ENCODE data around the gene POLR3B.
"Not testable (repeated sequence)": the region's sequence is repeated elsewhere in the genome, so short reads cannot be mapped to it uniquely, and the experiment has no call there.

POLR3B gene

DNA sequence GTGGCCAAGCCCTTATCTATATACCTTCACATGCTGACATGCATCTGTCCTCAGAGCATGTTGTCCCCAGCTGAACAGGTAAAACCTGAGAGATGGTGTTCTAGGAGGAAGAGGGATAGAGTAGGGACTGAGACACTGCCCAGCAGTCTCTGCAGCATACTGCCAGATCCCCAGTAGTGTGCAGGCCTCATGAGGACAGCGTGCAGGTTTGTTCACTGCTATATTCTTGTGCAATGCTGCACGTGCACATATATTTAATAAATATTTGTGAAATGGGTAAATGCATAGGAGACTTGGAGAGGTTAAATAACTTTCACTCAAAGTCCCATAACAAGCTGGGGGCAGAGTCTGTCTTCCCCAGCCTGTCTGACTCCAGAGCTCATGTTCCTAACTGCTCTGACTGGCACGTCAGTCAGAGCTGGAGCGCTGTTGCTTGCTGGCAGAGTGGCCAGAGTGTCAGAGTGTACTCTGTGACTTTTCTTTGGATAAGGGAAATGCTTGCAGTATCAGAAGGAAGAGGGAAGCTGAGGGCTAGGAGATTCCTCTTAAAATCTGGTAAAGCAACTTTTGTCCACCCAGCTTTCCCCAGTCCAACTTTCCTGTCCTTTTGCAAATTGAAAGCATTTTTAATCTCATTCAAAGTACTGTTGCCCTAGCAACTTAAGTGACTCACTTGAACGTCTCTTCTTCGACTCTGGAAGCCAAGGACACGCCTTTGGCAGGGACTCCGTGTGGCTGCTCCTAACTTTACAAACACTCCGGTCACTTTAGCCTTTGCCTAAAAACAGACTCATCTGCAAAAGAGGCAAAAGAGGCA, 14.9 kb upstream of the POLR3B start:
- peak; percentile 39 for DNase-seq (ENCODE audit: low spot score)

DNA sequence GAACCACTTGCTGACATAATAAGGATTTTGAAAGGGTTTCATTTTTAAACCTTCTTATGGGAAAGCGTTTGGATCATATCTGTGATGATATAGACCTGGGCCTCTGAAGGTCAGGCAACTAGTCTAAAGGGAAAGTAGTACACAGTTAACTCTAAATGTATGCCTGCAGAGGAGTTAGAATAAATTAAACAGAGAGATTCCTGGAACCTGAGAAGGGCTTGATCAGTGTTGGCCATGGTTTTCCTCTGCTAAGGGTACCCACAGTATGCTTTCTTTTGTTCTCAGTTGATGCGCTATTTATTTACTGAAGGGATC, 14.4 kb upstream of the POLR3B start:
- no peak for DNase-seq (ENCODE audit: low spot score)

DNA sequence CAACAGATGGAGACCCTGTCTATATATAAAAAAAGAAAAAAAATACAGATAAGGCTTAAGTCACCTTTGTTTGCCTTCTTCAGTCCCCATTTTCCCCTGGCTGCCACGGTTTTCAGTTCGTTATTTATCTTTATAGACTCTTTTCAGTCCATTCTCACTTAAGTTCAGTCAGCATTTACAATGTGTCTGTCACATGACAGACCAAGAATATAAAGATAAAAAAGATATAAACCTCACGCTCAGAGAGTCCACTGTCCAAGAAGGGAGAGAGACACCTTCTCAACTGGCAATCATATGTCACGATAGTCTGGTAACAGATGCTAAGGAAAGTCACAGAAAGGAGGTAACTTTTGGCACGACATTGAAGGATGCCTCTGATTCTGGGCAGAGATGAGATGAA, 13.4 kb upstream of the POLR3B start:
- DNase-seq (ENCODE audit: low spot score): no peak

DNA sequence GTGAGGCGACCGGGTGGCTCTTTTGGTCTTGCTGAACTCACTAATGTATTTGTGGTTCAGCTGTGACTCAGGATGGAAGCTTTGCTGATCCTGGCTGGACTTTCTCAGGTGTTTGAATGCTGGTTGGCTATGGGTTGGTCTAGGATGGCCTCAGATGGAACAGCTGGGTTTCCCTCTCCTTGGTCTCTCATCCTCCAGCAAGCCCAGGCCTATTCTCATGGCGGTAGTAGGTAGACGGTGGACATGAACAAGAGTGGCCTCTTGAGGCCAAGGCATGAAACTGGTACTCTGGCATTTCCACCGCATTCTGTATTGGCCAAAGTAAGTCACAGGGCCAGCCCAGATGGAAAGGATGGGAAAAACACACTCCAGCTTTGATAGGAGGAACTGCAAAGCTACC, 11.8 kb upstream of the POLR3B start:
- DNase-seq (ENCODE audit: low spot score): peak; percentile 41

DNA sequence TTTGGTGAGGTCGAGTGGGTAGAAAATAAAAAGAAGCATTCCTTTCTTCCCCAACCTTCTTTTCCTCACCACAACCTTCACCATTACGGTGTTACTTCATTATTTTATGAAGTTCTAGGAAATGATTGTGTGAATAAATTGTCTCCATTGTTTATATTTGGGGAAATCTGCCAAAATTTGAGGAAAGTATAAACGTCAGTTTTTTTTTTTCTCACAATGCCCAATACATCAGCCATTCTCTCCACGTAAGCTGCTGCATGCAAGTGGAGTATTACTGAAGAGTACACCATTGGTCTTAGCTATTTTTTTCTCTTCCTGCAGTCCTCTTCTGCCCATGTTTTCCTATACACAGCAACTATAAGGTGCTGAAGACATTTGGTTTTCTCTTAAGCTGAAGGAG, 9.1 kb upstream of the POLR3B start:
- DNase-seq (ENCODE audit: low spot score): no peak

DNA sequence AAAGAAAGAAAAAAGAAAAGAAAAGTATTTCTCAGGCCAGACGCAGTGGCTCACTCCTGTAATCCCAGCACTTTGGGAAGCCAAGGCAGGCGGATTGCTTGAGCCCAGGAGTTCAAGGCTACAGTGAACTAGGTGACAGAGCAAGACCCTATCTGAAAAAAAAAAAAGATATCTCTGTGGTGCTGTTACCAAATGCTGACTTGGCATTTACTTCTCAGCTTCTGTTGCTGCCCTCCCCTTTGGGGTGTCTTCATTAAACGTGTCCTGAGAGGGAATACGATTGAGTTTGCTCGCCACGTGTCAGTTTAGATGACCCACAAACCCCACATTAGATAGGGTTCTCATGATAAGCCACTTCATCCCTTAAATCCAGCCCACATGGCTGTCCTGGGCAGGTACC, 4.4 kb upstream of the POLR3B start:
- no peak for DNase-seq (ENCODE audit: low spot score)

DNA sequence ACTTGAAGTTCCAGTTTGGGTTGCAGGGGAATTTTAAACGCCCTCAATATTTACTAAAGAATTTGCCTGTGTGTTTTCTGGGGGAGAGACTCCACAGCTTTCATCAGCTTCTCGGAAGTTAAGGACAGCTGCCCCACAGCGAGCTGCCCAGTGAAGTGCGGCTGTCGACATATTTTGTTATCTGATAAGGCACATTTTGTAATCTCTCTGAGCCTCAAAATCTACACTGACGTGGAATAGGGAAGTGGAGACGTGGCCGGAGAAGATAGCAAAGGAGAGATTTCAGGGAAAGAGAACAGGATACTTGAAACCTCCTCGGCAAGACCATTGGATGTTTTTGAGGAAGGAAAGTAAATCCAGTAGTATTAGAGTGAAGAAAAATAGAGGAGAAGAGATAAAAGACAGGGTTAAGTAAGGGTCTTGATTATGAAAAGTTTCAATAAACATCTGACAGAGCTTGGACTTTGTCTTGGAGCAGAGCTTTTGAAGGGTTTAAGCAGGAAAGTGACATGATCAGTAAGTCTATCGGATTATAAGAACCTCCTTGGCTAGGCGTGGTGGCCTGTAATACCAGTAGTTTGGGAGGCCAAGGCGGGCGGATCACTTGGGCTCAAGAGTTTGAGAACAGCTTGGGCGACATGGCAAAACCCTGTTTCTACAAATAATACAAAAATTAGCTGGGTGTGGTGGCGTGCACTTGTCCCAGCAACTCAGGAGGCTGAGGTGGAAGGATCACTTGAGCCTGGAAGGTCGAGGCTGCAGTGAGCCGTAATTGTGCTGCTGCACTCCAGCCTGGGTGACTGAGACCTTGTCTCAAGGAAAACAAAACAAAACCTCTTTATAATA, 1.1 kb downstream of the POLR3B start:
- peak; percentile 59 for DNase-seq (ENCODE audit: low spot score)

DNA sequence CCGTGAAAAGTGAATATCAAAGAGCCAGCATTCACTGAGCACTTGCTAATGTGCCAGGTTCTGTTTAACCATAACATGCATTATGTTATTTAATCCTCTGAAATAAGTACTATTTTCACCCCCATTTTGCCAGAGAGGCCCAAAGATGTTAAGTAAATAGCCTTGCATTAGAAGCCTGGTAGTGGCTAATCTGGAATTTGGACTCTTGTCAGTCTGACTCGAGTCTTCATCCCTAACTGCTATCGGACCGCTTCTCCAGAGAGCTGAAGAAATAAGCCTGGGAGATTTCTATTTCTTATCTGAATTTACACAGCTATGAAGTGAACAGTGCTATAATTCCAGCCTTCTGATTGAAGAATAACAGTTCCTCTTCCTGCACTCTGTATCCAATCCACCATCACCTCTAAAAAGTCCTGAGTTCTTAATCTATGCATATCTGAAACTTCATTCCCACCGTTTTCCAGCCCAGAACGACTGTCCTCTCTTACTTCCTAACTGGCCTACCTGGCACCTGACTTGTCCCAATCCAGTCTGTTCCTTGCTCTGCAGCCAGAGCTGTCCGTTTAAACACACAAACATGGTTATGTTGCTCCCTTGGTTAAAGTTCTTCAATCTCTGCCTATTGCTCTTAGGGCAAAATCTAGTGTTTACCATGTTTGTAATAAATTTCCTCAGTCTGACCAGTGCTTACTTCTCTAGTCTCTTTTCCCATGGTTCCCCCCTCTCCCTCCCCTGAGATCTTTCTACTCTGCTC, 2.3 kb downstream of the POLR3B start:
- no peak for DNase-seq (ENCODE audit: low spot score)

DNA sequence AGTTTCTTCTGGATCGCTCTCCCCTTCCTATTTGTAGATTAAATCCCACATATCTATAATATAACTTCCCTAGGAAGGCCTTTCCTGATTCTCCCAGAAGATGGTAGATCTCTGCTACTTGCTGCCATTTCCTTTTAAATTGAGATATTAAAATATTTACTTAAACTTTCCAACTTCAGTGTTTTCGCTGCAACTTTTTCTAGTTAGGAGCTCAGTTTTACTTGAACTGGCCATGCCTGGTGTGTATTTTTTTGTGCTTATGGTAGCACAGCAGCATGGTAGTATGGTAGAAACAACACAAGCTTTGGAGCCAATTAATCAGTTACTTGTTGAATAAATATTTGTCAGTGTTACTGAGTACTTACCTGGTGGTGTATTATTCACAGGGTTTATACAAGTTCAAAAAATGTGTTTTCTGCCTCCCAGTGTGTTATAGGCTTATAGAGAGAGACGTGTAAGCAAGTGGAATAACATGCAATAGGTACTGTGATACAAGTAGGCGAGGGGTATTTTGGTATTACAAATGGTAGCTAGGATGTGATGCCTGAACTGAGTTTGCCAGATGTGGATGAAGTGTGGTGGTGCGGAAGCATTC, 2.9 kb downstream of the POLR3B start:
- no peak for DNase-seq (ENCODE audit: low spot score)

DNA sequence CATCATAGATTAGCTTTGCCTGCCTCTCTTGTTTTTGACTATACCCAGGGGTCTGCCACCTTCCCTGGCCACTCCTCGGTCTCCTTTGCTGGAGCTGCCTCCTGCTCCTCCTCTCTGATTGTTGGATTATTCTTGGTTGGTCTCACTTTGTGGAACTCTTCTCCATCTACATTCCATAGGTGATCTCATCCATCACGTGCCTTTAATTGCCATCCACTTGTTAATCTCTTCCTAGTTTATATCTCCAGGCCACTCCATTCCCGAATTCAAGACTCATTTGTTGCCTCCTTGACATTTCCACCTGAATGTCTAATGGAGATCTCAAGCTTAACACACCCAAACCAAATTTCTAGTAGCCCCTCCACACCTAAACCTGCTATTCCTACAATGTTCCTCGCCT, 5.4 kb downstream of the POLR3B start:
- DNase-seq (ENCODE audit: low spot score): no peak

DNA sequence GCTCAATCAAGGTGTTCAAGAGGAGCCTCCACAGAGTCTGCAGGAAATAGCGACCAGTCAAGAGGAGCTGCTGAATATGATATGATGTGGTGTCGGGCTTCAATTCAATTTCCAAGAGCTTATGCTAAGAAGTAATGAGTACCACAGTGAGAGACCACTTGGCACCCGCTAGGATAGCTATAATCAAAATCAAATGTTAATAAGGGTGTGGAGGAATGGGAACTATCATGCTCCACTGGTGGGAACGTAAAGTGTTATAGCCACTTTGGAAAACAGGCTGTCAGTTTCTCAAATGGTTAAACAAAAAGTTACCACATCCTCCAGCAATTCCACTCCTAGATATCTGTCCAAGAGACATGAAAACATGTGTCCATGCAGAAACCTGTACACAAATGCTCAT, 6.7 kb downstream of the POLR3B start:
- no peak for DNase-seq (ENCODE audit: low spot score)

DNA sequence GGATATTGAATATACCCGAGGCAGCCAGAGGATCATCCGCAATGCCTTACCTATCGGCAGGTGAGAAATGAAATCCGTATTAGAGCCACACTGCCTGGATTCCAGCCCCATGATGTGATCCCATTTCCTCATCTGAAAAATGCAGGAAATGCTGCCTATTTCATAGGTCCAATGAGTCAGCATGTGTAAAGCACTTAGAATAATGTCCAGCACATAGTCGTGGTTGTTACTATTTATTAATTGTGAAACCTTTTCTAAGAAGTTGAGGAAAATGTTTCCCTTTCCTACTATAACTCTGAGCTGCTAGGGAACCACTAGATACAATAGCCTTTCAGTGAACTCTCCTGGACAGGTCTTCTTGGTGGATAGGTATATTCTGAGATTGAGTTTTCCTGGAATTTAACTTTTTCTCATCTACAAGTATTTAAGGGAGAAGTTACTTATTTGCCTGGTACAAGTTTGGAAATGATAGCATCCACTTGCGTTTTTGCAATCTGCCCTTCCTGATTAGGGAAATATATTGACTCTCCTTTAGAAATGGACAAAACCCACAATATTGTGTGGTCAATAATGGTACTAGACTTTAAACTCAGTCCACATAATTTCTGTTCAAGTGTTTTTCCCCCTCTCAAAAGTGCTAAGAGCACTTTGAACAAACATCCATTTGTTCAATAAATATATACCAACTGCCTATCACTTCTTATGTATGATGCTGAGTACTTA, 12.2 kb downstream of the POLR3B start:
- no peak for DNase-seq (ENCODE audit: low spot score)

DNA sequence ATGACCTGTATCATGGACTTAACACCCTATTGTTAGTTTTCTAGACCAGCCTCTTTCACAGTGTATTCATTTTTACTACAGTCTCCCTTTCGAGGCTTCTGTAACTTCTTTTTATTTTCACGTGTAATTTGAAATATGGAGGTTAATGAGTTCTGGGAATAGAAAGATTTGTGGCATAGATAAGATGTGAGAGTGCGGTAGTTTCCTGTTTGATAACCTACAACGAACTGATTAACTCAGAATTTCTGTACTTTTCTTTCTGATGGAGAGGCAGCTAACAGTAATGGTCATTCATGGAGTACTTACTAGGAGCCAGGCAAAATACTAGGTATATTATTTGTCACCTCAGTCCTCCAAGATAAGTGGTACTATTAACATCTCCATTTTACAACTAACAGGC, 21.2 kb downstream of the POLR3B start:
- no peak for DNase-seq (ENCODE audit: low spot score)

DNA sequence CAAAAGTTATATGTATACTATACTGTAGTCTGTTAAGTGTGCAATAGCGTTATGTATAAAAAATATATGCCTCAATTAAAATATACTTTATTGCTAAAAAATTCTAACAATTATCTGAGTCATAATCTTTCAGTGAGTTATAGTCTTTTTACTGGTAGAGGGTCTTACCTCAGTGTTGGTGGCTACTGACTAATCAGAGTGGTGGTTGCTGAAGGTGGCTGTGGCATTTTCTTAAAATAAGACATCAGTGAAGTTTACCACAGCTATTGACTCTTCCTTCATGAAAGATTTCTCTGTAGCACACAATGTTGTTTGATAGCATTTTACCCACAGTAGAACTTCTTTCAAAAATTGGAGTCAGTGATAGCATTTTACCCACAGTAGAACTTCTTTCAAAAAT, 23.4 kb downstream of the POLR3B start:
- DNase-seq (ENCODE audit: low spot score): no peak

DNA sequence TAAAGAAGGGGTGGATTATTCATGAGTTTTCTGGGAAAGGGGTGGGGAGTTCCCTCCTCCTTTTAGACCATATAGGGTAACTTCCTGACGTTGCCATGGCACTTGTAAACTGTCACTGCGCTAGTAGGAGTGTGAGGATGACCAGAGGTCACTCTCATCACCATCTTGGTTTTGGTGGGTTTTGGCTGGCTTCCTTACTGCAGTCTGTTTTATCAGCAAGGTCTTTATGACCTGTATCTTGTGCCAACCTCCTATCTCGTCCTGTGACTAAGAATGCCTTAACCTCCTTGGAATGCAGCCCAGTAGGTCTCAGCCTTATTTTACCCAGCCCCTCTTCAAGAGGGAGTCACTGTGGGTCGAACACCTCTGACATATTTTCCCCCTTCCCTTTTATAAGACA, 24.3 kb downstream of the POLR3B start:
- DNase-seq (ENCODE audit: low spot score): not testable (repeated sequence)

DNA sequence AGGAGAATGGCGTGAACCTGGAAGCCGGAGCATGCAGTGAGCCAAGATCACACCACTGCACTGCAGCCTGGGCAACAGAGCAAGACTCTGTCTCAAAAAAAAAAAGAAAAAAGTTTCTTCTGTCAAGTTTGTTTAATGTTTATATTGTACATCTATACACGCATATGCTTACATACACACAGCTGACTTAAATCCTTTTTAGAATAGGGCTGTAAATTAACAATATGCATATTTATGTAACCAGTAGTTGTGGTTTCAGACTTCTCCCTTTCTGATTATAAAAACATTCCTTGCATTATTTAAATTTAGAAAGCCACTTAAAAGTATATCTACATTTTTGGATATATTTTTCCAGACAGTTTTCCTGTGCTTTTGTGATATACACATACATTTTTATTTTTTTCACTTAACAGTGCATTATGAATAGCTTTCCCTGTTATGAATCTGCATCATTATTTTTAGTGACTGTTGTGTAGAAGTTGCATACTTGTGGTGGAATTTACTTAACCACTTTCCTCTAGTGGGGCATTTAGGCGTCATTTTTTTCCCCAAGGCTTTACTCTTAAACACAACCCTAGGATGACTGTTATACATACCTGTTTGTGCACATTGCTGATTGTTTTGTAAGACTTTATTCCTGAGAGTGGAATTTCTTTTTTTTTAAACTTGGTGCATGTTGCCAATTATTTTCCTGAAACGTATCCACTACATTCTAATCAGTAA, 29.4 kb downstream of the POLR3B start:
- DNase-seq (ENCODE audit: low spot score): no peak

DNA sequence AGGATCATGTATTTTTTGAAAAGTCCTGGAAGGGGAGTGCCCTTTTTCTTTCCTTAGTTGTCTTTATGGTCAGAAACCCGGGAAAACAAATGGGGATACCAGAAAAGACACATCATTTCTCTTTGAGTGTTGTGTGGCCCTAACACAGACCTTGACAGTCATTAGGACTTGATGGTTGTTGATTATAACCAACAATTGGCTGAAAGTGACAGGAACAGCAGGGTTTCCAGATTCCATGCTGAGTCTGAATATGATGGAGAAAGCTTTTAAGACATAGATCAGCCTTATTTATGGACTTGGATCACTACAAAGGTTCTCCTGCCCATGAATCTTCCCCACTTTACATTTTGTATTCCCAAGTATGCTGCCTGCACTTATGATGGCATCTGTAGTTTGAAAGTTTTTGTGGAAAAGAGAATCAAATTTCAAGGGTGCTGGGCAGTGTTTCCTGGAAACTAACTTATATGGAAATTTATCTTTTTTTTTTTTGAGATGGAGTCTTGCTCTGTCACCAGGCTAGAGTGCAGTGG, 30.4 kb downstream of the POLR3B start:
- DNase-seq (ENCODE audit: low spot score): no peak

DNA sequence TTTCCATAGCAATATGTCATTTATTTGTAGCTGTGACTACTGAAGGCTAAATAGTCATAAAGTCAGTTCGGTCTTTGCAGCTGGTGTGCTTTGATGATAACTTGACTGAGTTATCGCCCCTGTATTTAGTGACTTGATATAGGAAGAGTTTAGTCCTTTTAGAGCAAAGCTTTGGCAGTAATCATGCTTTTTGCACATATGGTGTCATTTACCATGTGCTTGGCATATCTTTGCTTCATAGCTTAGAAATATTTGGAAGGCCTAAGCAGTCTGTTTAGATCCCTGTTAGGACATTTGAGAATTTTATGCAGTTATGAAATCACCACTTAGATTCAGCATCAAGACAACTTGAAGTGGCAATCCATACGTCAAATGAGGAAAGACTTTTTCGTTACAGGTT, 31.6 kb downstream of the POLR3B start:
- DNase-seq (ENCODE audit: low spot score): no peak

DNA sequence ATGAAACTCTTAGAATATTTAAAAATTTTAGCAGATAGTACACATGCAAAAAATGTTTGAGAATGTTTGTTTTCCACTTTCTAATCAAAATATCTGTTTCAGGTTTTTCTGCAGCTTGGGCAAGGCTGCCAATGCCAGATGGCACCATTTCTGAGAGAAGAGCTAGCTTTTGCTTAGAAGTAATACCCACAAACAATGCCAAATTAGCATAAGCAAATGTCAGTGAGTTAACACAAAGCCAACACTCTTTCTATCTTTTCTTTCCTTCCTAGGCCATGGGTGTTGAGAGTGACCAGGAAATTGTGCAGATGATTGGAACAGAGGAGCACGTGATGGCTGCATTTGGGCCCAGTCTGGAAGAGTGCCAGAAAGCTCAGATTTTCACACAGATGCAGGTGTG, 35.2 kb downstream of the POLR3B start:
- no peak for DNase-seq (ENCODE audit: low spot score)

DNA sequence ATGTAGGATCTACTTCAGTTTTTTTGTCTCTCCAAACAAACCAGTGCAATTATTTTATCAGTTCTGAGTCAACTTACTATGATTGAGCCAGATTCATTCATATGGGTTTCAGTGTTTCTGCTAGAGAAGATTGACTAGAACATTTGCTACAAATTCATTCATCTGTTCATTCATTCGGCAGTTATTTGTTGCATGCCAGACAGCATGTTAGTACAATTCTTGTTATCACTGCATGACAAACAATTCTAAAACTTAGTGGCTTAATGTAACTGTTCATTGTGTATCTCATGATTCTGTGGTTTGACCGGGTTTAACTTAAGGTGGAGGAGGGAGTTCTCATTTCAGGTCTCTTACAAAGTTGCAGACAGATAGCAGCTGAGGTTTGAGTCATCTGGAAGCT, 52.3 kb downstream of the POLR3B start:
- no peak for DNase-seq (ENCODE audit: low spot score)

DNA sequence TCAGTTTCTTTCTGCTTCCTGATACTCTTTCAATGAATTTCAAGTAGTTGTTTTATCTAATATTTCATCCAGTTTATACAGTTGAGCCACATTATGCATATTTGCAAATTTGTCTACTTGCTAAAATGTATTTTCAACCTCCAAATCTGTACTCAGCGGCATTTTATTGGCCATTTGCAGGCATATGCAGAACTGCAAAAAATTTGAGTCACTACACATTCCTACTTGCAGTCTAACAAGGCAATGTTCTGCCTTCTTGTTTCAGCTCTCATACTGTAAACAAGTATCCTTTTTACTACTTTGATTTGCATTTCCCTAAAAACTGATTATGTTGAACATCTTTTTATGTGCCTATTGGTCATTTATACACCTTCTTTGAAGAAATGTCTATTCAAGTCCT, 55.0 kb downstream of the POLR3B start:
- no peak for DNase-seq (ENCODE audit: low spot score)
